ENCODE results near the gene MND1.
"Not testable (repeated sequence)": the region's sequence is repeated elsewhere in the genome, so short reads cannot be mapped to it uniquely, and the experiment has no call there.

MND1 gene

GRCh38 chr4:153403726-153404125 lies 59.2 kb downstream of the MND1 start:
- no peak for DNase-seq (ENCODE audit: low spot score)

- no peak for DNase-seq (ENCODE audit: low spot score)
Observed at GRCh38 chr4:153407906-153408305, 63.4 kb downstream of the MND1 start.

- no peak for DNase-seq (ENCODE audit: low spot score)
Observed at GRCh38 chr4:153408932-153409331, 64.4 kb downstream of the MND1 start.

- DNase-seq (ENCODE audit: low spot score), result no peak
Observed at GRCh38 chr4:153409412-153409811, 64.9 kb downstream of the MND1 start.

GRCh38 chr4:153409924-153410501 lies 65.5 kb downstream of the MND1 start:
- no peak for DNase-seq (ENCODE audit: low spot score)

- DNase-seq (ENCODE audit: low spot score), result no peak
Observed at GRCh38 chr4:153413842-153414241, 69.4 kb downstream of the MND1 start.

- DNase-seq (ENCODE audit: low spot score), result not testable (repeated sequence)
Observed at GRCh38 chr4:153416456-153416855, 72.0 kb downstream of the MND1 start.

- no peak for DNase-seq (ENCODE audit: low spot score)
Observed at GRCh38 chr4:153418121-153418520, 73.6 kb downstream of the MND1 start.

- no peak for DNase-seq (ENCODE audit: low spot score)
Observed at GRCh38 chr4:153418558-153418957, 74.1 kb downstream of the MND1 start.

- DNase-seq (ENCODE audit: low spot score), result no peak
Observed at GRCh38 chr4:153419029-153419428, 74.5 kb downstream of the MND1 start.

GRCh38 chr4:153419673-153420278 lies 75.3 kb downstream of the MND1 start:
- DNase-seq (ENCODE audit: low spot score), result no peak

- no peak for DNase-seq (ENCODE audit: low spot score)
Observed at GRCh38 chr4:153420361-153420760, 75.9 kb downstream of the MND1 start.

GRCh38 chr4:153421941-153422340 lies 77.5 kb downstream of the MND1 start:
- DNase-seq (ENCODE audit: low spot score), result peak; percentile 8

- DNase-seq (ENCODE audit: low spot score), result peak; percentile 58
Observed at GRCh38 chr4:153426207-153426885, 81.9 kb downstream of the MND1 start.

- no peak for DNase-seq (ENCODE audit: low spot score)
Observed at GRCh38 chr4:153427363-153428071, 83.0 kb downstream of the MND1 start.

GRCh38 chr4:153428941-153429475 lies 84.5 kb downstream of the MND1 start:
- DNase-seq (ENCODE audit: low spot score), result peak; percentile 12

- peak; percentile 81 for DNase-seq (ENCODE audit: low spot score)
Observed at GRCh38 chr4:153432965-153433753, 88.7 kb downstream of the MND1 start.

GRCh38 chr4:153433754-153434105 lies 89.2 kb downstream of the MND1 start:
- DNase-seq (ENCODE audit: low spot score), result no peak

GRCh38 chr4:153434190-153434589 lies 89.7 kb downstream of the MND1 start:
- DNase-seq (ENCODE audit: low spot score), result no peak

- peak; percentile 47 for DNase-seq (ENCODE audit: low spot score)
Observed at GRCh38 chr4:153438916-153439756, 94.6 kb downstream of the MND1 start.

- DNase-seq (ENCODE audit: low spot score), result no peak
Observed at GRCh38 chr4:153439831-153440230, 95.3 kb downstream of the MND1 start.
